HL-60 (cell line): ENCODE data around the gene AIG1.

Experiments
- CTCF ChIP-seq: IDR thresholded peaks from one replicate; pipeline ENCODE4 v1.5.1; 2011; ENCODE audit warnings: low read length, control low read depth, inconsistent platforms; ENCODE audit not compliant: insufficient read depth
- POLR2AphosphoS5 ChIP-seq: IDR thresholded peaks from 2 replicates; pipeline ENCODE4 v1.6.1; 2012; ENCODE audit warnings: low read depth

DNA sequence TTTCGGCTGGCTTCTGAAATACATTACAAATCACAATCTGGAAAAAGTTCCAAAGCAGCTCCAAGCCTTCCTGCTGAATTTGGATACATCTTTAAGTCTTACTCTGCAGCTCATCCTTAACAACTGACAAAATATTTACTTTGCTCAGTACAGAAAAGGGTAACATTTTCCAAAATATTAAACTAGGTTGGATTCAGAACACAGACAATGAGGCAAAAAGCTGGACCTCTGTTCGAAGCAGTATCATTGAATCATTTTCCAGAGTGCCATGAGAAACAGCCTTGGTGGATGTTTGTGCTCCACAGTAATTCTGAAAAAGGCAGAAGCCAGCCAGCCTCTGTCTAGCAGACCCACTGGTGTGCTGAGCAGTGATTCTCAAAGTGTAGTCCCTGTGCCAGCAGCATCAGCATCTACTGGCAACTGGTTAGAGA lies 162.1 kb downstream of the AIG1 start:
- TF ChIP-seq CTCF (no peak), POLR2AphosphoS5 (no peak)
